ENCODE data around the gene CYP2U1. TPM values are rescaled to one million over a fixed set of nuclear protein-coding genes. Genes with fewer than 3 reads are reported as not detected.

CYP2U1 gene
- total RNA-seq, 1 experiment from 2014 or later, result 0.82 TPM

GRCh38 chr4:107999932-108000539 is 68.7 kb downstream of the CYP2U1 start:
- H3K9me3 ChIP-seq (ENCODE audit: low read depth, low read length, poor library complexity, severe bottlenecking), result no peaks in the 10 kb centered on the region
- POLR2A ChIA-PET (ENCODE audit: low non-redundant PET), result no interaction called here

GRCh38 chr4:108001540-108002135 is 70.3 kb downstream of the CYP2U1 start:
- ChIA-PET POLR2A (ENCODE audit: low non-redundant PET) (no interaction called here), CTCF (no interaction called here)
- no TSS peak for BruUV-seq (replicated peaks)
- TF ChIP-seq CTCF (conservative IDR thresholded peaks at IDR 0.05; ENCODE audit: low read depth, low read length) (no peak), EZH2 (IDR thresholded peaks at IDR 0.05; ENCODE audit: borderline replicate concordance, low read depth, low read length, poor library complexity, severe bottlenecking) (no peak)
- no peaks in the 10 kb centered on the region for H3K4me1 ChIP-seq (ENCODE audit: insufficient read depth, low read length, poor library complexity, severe bottlenecking)
- H3K9me3 ChIP-seq (ENCODE audit: low read depth, low read length, poor library complexity, severe bottlenecking), result no peaks in the 10 kb centered on the region
- DNase-seq (ENCODE audit: low spot score), result no peak
- peaks cover 10% of the 10 kb centered on the region for H3K36me3 ChIP-seq (ENCODE audit: insufficient read depth, low read length, poor library complexity, severe bottlenecking)
- no peak overlapping the region for H3K27ac ChIP-seq (ENCODE audit: low read depth, low read length, poor library complexity, severe bottlenecking)
- no peaks in the 10 kb centered on the region for H3K27me3 ChIP-seq (replicated peaks; ENCODE audit: insufficient read depth, low read depth, low read length, poor library complexity)
- no peak overlapping the region for H3K4me3 ChIP-seq (ENCODE audit: low read depth, low read length, poor library complexity, severe bottlenecking)
- intact Hi-C loops (cut with micrococcal nuclease; ENCODE audit: unreplicated experiment), result no loop called here

More at GRCh38 chr4:107999932-108000539, 68.7 kb downstream of the CYP2U1 start:
- Histone ChIP-seq H3K27ac (ENCODE audit: low read depth, low read length, poor library complexity, severe bottlenecking) (no peak overlapping the region), H3K27me3 (replicated peaks; ENCODE audit: insufficient read depth, low read depth, low read length, poor library complexity) (no peaks in the 10 kb centered on the region), H3K36me3 (ENCODE audit: insufficient read depth, low read length, poor library complexity, severe bottlenecking) (peaks cover 10% of the 10 kb centered on the region), H3K4me1 (ENCODE audit: insufficient read depth, low read length, poor library complexity, severe bottlenecking) (no peaks in the 10 kb centered on the region), H3K4me3 (ENCODE audit: low read depth, low read length, poor library complexity, severe bottlenecking) (no peak overlapping the region)
- CTCF ChIA-PET, result no interaction called here
- intact Hi-C loops (cut with micrococcal nuclease; ENCODE audit: unreplicated experiment), result no loop called here
- DNase-seq (ENCODE audit: low spot score), result no peak
- BruUV-seq (replicated peaks), result no TSS peak
- TF ChIP-seq CTCF (conservative IDR thresholded peaks at IDR 0.05; ENCODE audit: low read depth, low read length), result no peak
- TF ChIP-seq EZH2 (IDR thresholded peaks at IDR 0.05; ENCODE audit: borderline replicate concordance, low read depth, low read length, poor library complexity, severe bottlenecking), result no peak

Other genes starting within 250 kb of the CYP2U1 start
- gene PAPSS1, start 211.3 kb upstream of the CYP2U1 start, total RNA-seq (2021), result 143 and 150 TPM in 2 replicates
- 3.9 and 4.3 TPM in 2 replicates for gene SGMS2, start 106.6 kb upstream of the CYP2U1 start, total RNA-seq (2021)
- gene HADH, start 58.3 kb downstream of the CYP2U1 start, total RNA-seq (2021), result 69.5 and 70.6 TPM in 2 replicates
- gene LEF1, start 237.4 kb downstream of the CYP2U1 start, total RNA-seq (2021), result 2.5 and 2.7 TPM in 2 replicates

Measured in A673 (cell line).